Activated naive CD4-positive, alpha-beta T cell treated with anti-CD3 and anti-CD28 coated beads, Interleukin-2, amount 50 U/mL, for 24 hours (primary cell): ENCODE results near the gene PRXL2A.
A peak's percentile ranks its signal among the peaks of the same experiment; 100 is the strongest.
"Not testable (repeated sequence)": the region's sequence is repeated elsewhere in the genome, so short reads cannot be mapped to it uniquely, and the experiment has no call there.

Experiments used
- H3K27ac Mint-ChIP-seq: one replicate; pipeline ENCODE4 v1.8.0; 2021; ENCODE audit warnings: mild to moderate bottlenecking, mixed read lengths
- H3K27me3 Mint-ChIP-seq: one replicate; pipeline ENCODE4 v1.8.0; 2021; ENCODE audit warnings: mixed read lengths
- H3K36me3 Mint-ChIP-seq: one replicate; pipeline ENCODE4 v1.8.0; 2021; ENCODE audit warnings: mixed read lengths
- H3K4me1 Mint-ChIP-seq: one replicate; pipeline ENCODE4 v1.8.0; 2021; ENCODE audit warnings: mixed read lengths
- H3K4me3 Mint-ChIP-seq: one replicate; pipeline ENCODE4 v1.8.0; 2021; ENCODE audit warnings: mild to moderate bottlenecking, mixed read lengths
- H3K9me3 Mint-ChIP-seq: one replicate; pipeline ENCODE4 v1.8.0; 2021; ENCODE audit warnings: mixed read lengths

Gene PRXL2A

GRCh38 chr10:80405626-80406025, 2.7 kb upstream of the PRXL2A start:
- Mint-ChIP-seq H3K4me1 (peaks cover 18% of the 10 kb centered on the region), H3K9me3 (no peaks in the 10 kb centered on the region), H3K27me3 (no peaks in the 10 kb centered on the region), H3K4me3 (no peak overlapping the region), H3K27ac (no peak overlapping the region), H3K36me3 (no peaks in the 10 kb centered on the region)

- Mint-ChIP-seq H3K4me1 (peaks cover 24% of the 10 kb centered on the region), H3K36me3 (no peaks in the 10 kb centered on the region), H3K27me3 (no peaks in the 10 kb centered on the region), H3K4me3 (no peak overlapping the region), H3K27ac (no peak overlapping the region), H3K9me3 (no peaks in the 10 kb centered on the region)
Observed at GRCh38 chr10:80406204-80406603, 2.1 kb upstream of the PRXL2A start.

GRCh38 chr10:80407812-80408241, 524 bp upstream of the PRXL2A start:
- Mint-ChIP-seq H3K36me3 (no peaks in the 10 kb centered on the region), H3K27me3 (no peaks in the 10 kb centered on the region), H3K4me1 (peaks cover 36% of the 10 kb centered on the region), H3K9me3 (no peaks in the 10 kb centered on the region), H3K27ac (peak overlapping the region; percentile 92), H3K4me3 (peak overlapping the region; percentile 91)

GRCh38 chr10:80409121-80409520, 770 bp downstream of the PRXL2A start:
- Mint-ChIP-seq H3K9me3 (no peaks in the 10 kb centered on the region), H3K27me3 (no peaks in the 10 kb centered on the region), H3K4me3 (peak overlapping the region; percentile 91), H3K27ac (no peak overlapping the region), H3K36me3 (no peaks in the 10 kb centered on the region), H3K4me1 (peaks cover 46% of the 10 kb centered on the region)

- H3K27me3 Mint-ChIP-seq: no peaks in the 10 kb centered on the region
- H3K27ac Mint-ChIP-seq: no peak overlapping the region
- no peaks in the 10 kb centered on the region for H3K36me3 Mint-ChIP-seq
- H3K4me1 Mint-ChIP-seq: peaks cover 46% of the 10 kb centered on the region
- no peak overlapping the region for H3K4me3 Mint-ChIP-seq
- H3K9me3 Mint-ChIP-seq: no peaks in the 10 kb centered on the region
Observed at GRCh38 chr10:80410122-80410521, 1.8 kb downstream of the PRXL2A start.

GRCh38 chr10:80410578-80411145, 2.3 kb downstream of the PRXL2A start:
- Mint-ChIP-seq H3K4me3 (no peak overlapping the region), H3K4me1 (peaks cover 46% of the 10 kb centered on the region), H3K27ac (no peak overlapping the region), H3K36me3 (no peaks in the 10 kb centered on the region), H3K9me3 (no peaks in the 10 kb centered on the region), H3K27me3 (no peaks in the 10 kb centered on the region)

- Mint-ChIP-seq H3K36me3 (no peaks in the 10 kb centered on the region), H3K4me1 (peaks cover 46% of the 10 kb centered on the region), H3K27ac (no peak overlapping the region), H3K27me3 (no peaks in the 10 kb centered on the region), H3K9me3 (no peaks in the 10 kb centered on the region), H3K4me3 (no peak overlapping the region)
Observed at GRCh38 chr10:80411267-80411668, 2.9 kb downstream of the PRXL2A start.

GRCh38 chr10:80411681-80412220, 3.4 kb downstream of the PRXL2A start:
- Mint-ChIP-seq H3K4me3 (no peak overlapping the region), H3K9me3 (no peaks in the 10 kb centered on the region), H3K36me3 (no peaks in the 10 kb centered on the region), H3K4me1 (peaks cover 46% of the 10 kb centered on the region), H3K27ac (no peak overlapping the region), H3K27me3 (no peaks in the 10 kb centered on the region)

GRCh38 chr10:80412486-80412885, 4.1 kb downstream of the PRXL2A start:
- Mint-ChIP-seq H3K4me3 (no peak overlapping the region), H3K27me3 (no peaks in the 10 kb centered on the region), H3K27ac (no peak overlapping the region), H3K4me1 (peaks cover 44% of the 10 kb centered on the region), H3K9me3 (no peaks in the 10 kb centered on the region), H3K36me3 (no peaks in the 10 kb centered on the region)

- H3K36me3 Mint-ChIP-seq: no peaks in the 10 kb centered on the region
- no peaks in the 10 kb centered on the region for H3K27me3 Mint-ChIP-seq
- H3K4me1 Mint-ChIP-seq: peaks cover 37% of the 10 kb centered on the region
- no peaks in the 10 kb centered on the region for H3K9me3 Mint-ChIP-seq
- H3K27ac Mint-ChIP-seq: no peak overlapping the region
- H3K4me3 Mint-ChIP-seq: no peak overlapping the region
Observed at GRCh38 chr10:80413271-80413996, 5.1 kb downstream of the PRXL2A start.

GRCh38 chr10:80414142-80414895, 6.0 kb downstream of the PRXL2A start:
- Mint-ChIP-seq H3K27me3 (no peaks in the 10 kb centered on the region), H3K36me3 (no peaks in the 10 kb centered on the region), H3K4me3 (no peak overlapping the region), H3K9me3 (no peaks in the 10 kb centered on the region), H3K4me1 (peaks cover 32% of the 10 kb centered on the region), H3K27ac (no peak overlapping the region)

GRCh38 chr10:80415734-80416478, 7.6 kb downstream of the PRXL2A start:
- peaks cover 25% of the 10 kb centered on the region for H3K4me1 Mint-ChIP-seq
- no peak overlapping the region for H3K4me3 Mint-ChIP-seq
- H3K9me3 Mint-ChIP-seq: no peaks in the 10 kb centered on the region
- no peaks in the 10 kb centered on the region for H3K27me3 Mint-ChIP-seq
- H3K36me3 Mint-ChIP-seq: no peaks in the 10 kb centered on the region
- H3K27ac Mint-ChIP-seq: no peak overlapping the region

GRCh38 chr10:80416479-80417098, 8.2 kb downstream of the PRXL2A start:
- no peaks in the 10 kb centered on the region for H3K9me3 Mint-ChIP-seq
- H3K4me1 Mint-ChIP-seq: peaks cover 22% of the 10 kb centered on the region
- no peaks in the 10 kb centered on the region for H3K36me3 Mint-ChIP-seq
- H3K4me3 Mint-ChIP-seq: no peak overlapping the region
- H3K27ac Mint-ChIP-seq: no peak overlapping the region
- no peaks in the 10 kb centered on the region for H3K27me3 Mint-ChIP-seq

- H3K27ac Mint-ChIP-seq, H3K4me3 Mint-ChIP-seq, H3K9me3 Mint-ChIP-seq, H3K27me3 Mint-ChIP-seq, H3K36me3 Mint-ChIP-seq: not testable (repeated sequence)
- H3K4me1 Mint-ChIP-seq: peaks cover 16% of the 10 kb centered on the region
Observed at GRCh38 chr10:80417256-80417655, 8.9 kb downstream of the PRXL2A start.

- H3K9me3 Mint-ChIP-seq: no peaks in the 10 kb centered on the region
- no peaks in the 10 kb centered on the region for H3K4me1 Mint-ChIP-seq
- no peaks in the 10 kb centered on the region for H3K27me3 Mint-ChIP-seq
- no peak overlapping the region for H3K4me3 Mint-ChIP-seq
- no peak overlapping the region for H3K27ac Mint-ChIP-seq
- no peaks in the 10 kb centered on the region for H3K36me3 Mint-ChIP-seq
Observed at GRCh38 chr10:80421050-80421706, 12.8 kb downstream of the PRXL2A start.
